ENCODE results near the gene MMP1. TPM values are rescaled to one million over a fixed set of nuclear protein-coding genes. Genes with fewer than 3 reads are reported as not detected.
A peak's percentile ranks its signal among the peaks of the same experiment; 100 is the strongest.

The MMP1 gene
- polyA plus RNA-seq, 1 donor (not counting 4 experiments of a cell fraction or from before 2014, with no cell fraction given): 81.5 TPM

DNA sequence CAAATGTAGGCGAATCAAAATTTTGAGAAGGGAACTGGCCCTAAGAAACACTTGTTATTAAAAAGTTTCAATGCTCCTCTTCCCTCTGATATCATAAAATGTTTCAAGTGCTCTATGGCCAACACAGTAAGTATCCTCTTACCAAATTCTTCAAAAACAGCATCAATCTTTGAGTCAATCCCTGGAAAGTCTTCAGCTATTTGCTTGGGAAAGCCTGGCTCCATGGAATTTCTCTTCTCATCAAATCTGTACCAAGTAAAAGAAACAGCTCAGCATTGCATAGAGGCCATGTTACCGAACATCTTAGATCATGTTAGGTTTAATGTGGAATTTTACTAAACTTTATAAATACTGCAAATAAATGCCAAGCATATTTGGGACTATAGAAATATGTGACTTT, 39.2 kb upstream of the MMP1 start:
- H3K4me1 ChIP-seq (ENCODE audit: control insufficient read depth, extremely low read depth, insufficient read depth, low read length): peaks cover 12% of the 10 kb centered on the region
- no peaks in the 10 kb centered on the region for H3K79me2 ChIP-seq (ENCODE audit: control insufficient read depth, insufficient read depth, low read length)
- no peak for TF ChIP-seq EZH2 (IDR thresholded peaks at IDR 0.05; ENCODE audit: low read length)
- TF ChIP-seq, protein P1, sequence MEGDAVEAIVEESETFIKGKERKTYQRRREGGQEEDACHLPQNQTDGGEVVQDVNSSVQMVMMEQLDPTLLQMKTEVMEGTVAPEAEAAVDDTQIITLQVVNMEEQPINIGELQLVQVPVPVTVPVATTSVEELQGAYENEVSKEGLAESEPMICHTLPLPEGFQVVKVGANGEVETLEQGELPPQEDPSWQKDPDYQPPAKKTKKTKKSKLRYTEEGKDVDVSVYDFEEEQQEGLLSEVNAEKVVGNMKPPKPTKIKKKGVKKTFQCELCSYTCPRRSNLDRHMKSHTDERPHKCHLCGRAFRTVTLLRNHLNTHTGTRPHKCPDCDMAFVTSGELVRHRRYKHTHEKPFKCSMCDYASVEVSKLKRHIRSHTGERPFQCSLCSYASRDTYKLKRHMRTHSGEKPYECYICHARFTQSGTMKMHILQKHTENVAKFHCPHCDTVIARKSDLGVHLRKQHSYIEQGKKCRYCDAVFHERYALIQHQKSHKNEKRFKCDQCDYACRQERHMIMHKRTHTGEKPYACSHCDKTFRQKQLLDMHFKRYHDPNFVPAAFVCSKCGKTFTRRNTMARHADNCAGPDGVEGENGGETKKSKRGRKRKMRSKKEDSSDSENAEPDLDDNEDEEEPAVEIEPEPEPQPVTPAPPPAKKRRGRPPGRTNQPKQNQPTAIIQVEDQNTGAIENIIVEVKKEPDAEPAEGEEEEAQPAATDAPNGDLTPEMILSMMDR (optimal IDR thresholded peaks at IDR 0.05 in 1 of 3, IDR thresholded peaks at IDR 0.05 in 1 of 3, conservative IDR thresholded peaks at IDR 0.05 in 1 of 3; ENCODE audit: extremely low read depth in 1 of 3, insufficient read depth in 2 of 3, low read length in 3 of 3): no peak
- no peaks in the 10 kb centered on the region for H4K20me1 ChIP-seq (ENCODE audit: control insufficient read depth, extremely low read depth, insufficient read depth, low read length)
- H3K4me2 ChIP-seq (ENCODE audit: control insufficient read depth, extremely low read depth, insufficient read depth, low read depth, low read length): no peak overlapping the region
- DNase-seq (ENCODE audit: low read depth, low spot score): no peak
- H3K27me3 ChIP-seq (ENCODE audit: control insufficient read depth, extremely low read depth, insufficient read depth, low read length): no peaks in the 10 kb centered on the region
- no peaks in the 10 kb centered on the region for H3K9me1 ChIP-seq (ENCODE audit: control insufficient read depth, extremely low read depth, insufficient read depth, low read length)
- no peaks in the 10 kb centered on the region for H3K36me3 ChIP-seq (ENCODE audit: control insufficient read depth in 2 of 2, extremely low read depth in 1 of 2, insufficient read depth in 2 of 2, low read length in 2 of 2)
- no peak for FAIRE-seq
- H3K9ac ChIP-seq (ENCODE audit: control insufficient read depth, extremely low read depth, insufficient read depth, low read length): no peak overlapping the region
- no peak overlapping the region for H2AFZ ChIP-seq (ENCODE audit: control insufficient read depth, low read length)
- no peaks in the 10 kb centered on the region for H3K9me3 ChIP-seq (ENCODE audit: control insufficient read depth, low read depth, low read length)
- no peak overlapping the region for H3K4me3 ChIP-seq (ENCODE audit: control insufficient read depth in 2 of 3, extremely low read depth in 1 of 3, insufficient read depth in 2 of 3, low read depth in 1 of 3, low read length in 3 of 3)
- dilution Hi-C loops (cut with MboI; ENCODE audit: extremely low pct_ligation_motif_present, low sequenced_read_pairs): no loop called here
- no peak overlapping the region for H3K27ac ChIP-seq (ENCODE audit: control insufficient read depth, insufficient read depth, low read length)

DNA sequence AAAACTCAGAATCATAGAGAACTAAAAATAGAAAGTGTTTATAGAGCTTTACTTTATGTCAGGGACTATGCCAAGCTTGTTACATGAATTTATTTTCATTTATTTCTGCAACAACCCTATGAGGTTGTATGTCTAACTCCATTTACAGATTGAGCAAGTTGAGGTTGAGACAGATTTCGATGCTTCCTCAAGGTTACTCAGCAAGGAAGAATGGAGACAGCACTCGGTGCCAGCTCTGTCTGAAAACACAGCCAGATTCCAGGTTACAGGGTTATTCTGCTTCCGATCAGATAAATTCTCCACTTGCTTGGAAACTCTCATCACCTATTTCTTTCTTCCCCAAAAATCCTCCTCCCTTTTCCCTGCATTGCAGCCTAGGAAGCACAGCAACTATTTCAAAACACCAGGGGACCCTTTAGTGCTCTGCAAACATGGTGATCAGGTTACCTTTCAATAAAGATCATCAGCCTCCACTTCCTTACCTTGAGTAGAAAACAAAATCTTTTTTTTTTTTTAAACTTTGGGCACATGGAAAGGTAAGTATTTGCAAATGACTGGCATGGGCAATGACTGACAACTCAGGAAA, 38.4 kb upstream of the MMP1 start:
- Histone ChIP-seq H3K36me3 (ENCODE audit: control insufficient read depth in 2 of 2, extremely low read depth in 1 of 2, insufficient read depth in 2 of 2, low read length in 2 of 2) (no peaks in the 10 kb centered on the region), H3K4me1 (ENCODE audit: control insufficient read depth, extremely low read depth, insufficient read depth, low read length) (peaks cover 12% of the 10 kb centered on the region), H3K4me3 (ENCODE audit: control insufficient read depth in 2 of 3, extremely low read depth in 1 of 3, insufficient read depth in 2 of 3, low read depth in 1 of 3, low read length in 3 of 3) (no peak overlapping the region), H3K9me1 (ENCODE audit: control insufficient read depth, extremely low read depth, insufficient read depth, low read length) (no peaks in the 10 kb centered on the region), H3K9me3 (ENCODE audit: control insufficient read depth, low read depth, low read length) (no peaks in the 10 kb centered on the region), H3K79me2 (ENCODE audit: control insufficient read depth, insufficient read depth, low read length) (no peaks in the 10 kb centered on the region), H3K27ac (ENCODE audit: control insufficient read depth, insufficient read depth, low read length) (no peak overlapping the region), H4K20me1 (ENCODE audit: control insufficient read depth, extremely low read depth, insufficient read depth, low read length) (no peaks in the 10 kb centered on the region), H3K4me2 (ENCODE audit: control insufficient read depth, extremely low read depth, insufficient read depth, low read depth, low read length) (peak overlapping the region; percentile 23), H2AFZ (ENCODE audit: control insufficient read depth, low read length) (peak overlapping the region; percentile 27), H3K9ac (ENCODE audit: control insufficient read depth, extremely low read depth, insufficient read depth, low read length) (no peak overlapping the region), H3K27me3 (ENCODE audit: control insufficient read depth, extremely low read depth, insufficient read depth, low read length) (no peaks in the 10 kb centered on the region)
- dilution Hi-C loops (cut with MboI; ENCODE audit: extremely low pct_ligation_motif_present, low sequenced_read_pairs): no loop called here
- no peak for TF ChIP-seq EZH2 (IDR thresholded peaks at IDR 0.05; ENCODE audit: low read length)
- TF ChIP-seq, protein P1 (optimal IDR thresholded peaks at IDR 0.05 in 1 of 3, IDR thresholded peaks at IDR 0.05 in 1 of 3, conservative IDR thresholded peaks at IDR 0.05 in 1 of 3; ENCODE audit: extremely low read depth in 1 of 3, insufficient read depth in 2 of 3, low read length in 3 of 3): no peak
- no peak for DNase-seq (ENCODE audit: low read depth, low spot score)
- peak; percentile 77 for FAIRE-seq

All from keratinocyte (primary cell).